ENCODE data around the gene CDH11. TPM values are rescaled to one million over a fixed set of nuclear protein-coding genes. Genes with fewer than 3 reads are reported as not detected.

Gene CDH11
- total RNA-seq, 2 experiments from 2014 or later: not detected

- Histone ChIP-seq H3K4me2 (ENCODE audit: low read length) (no peak overlapping the region), H3K4me3 (ENCODE audit: low read depth, low read length, poor library complexity, severe bottlenecking) (no peak overlapping the region), H4K20me1 (ENCODE audit: insufficient read depth, low read length) (no peaks in the 10 kb centered on the region), H3K4me1 (ENCODE audit: insufficient read depth, low read length, poor library complexity, severe bottlenecking) (no peaks in the 10 kb centered on the region), H3K9me3 (ENCODE audit: low read length) (no peaks in the 10 kb centered on the region), H3K9me2 (ENCODE audit: insufficient read depth, low read length) (no peaks in the 10 kb centered on the region), H2AFZ (ENCODE audit: low read length) (no peak overlapping the region), H3K27ac (ENCODE audit: low read depth, low read length, poor library complexity, severe bottlenecking) (no peak overlapping the region), H3K79me2 (ENCODE audit: insufficient read depth, low read depth, low read length) (no peaks in the 10 kb centered on the region), H3K36me3 (ENCODE audit: insufficient read depth, low read length) (no peaks in the 10 kb centered on the region)
- CTCF ChIA-PET (ENCODE audit: unreplicated experiment): no interaction called here
- no peak for DNase-seq (ENCODE audit: low spot score)
- no TSS peak for BruUV-seq (replicated peaks)
- POLR2A ChIA-PET: interaction anchor here (0.8 kb wide), 1 partner anchor 272 kb away, joined by 3 read pairs; no protein-coding TSS in a partner anchor
- intact Hi-C loops (cut with micrococcal nuclease; ENCODE audit: unreplicated experiment): loop anchor here (10.0 kb wide), 1 partner anchor 50 kb away; no protein-coding TSS in a partner anchor
- TF ChIP-seq EZH2phosphoT487 (IDR thresholded peaks at IDR 0.05; ENCODE audit: borderline replicate concordance, low read depth, low read length): no peak
Observed at GRCh38 chr16:65044873-65045272, 77.0 kb downstream of the CDH11 start.

- H3K9me2 ChIP-seq (ENCODE audit: insufficient read depth, low read length): no peaks in the 10 kb centered on the region
- no peak overlapping the region for H3K4me2 ChIP-seq (ENCODE audit: low read length)
- intact Hi-C loops (cut with micrococcal nuclease; ENCODE audit: unreplicated experiment): loop anchor here (10.0 kb wide), 1 partner anchor 49 kb away; no protein-coding TSS in a partner anchor
- no peaks in the 10 kb centered on the region for H3K79me2 ChIP-seq (ENCODE audit: insufficient read depth, low read depth, low read length)
- no peaks in the 10 kb centered on the region for H4K20me1 ChIP-seq (ENCODE audit: insufficient read depth, low read length)
- no peaks in the 10 kb centered on the region for H3K36me3 ChIP-seq (ENCODE audit: insufficient read depth, low read length)
- no TSS peak for BruUV-seq (replicated peaks)
- TF ChIP-seq CTCF (conservative IDR thresholded peaks at IDR 0.05; ENCODE audit: low read length) (no peak), EZH2phosphoT487 (IDR thresholded peaks at IDR 0.05; ENCODE audit: borderline replicate concordance, low read depth, low read length) (no peak)
- no peak overlapping the region for H2AFZ ChIP-seq (ENCODE audit: low read length)
- no peak overlapping the region for H3K4me3 ChIP-seq (ENCODE audit: low read depth, low read length, poor library complexity, severe bottlenecking)
- H3K4me1 ChIP-seq (ENCODE audit: insufficient read depth, low read length, poor library complexity, severe bottlenecking): no peaks in the 10 kb centered on the region
- ChIA-PET POLR2A (no interaction called here), CTCF (ENCODE audit: unreplicated experiment) (no interaction called here)
- H3K27ac ChIP-seq (ENCODE audit: low read depth, low read length, poor library complexity, severe bottlenecking): no peak overlapping the region
- no peak for DNase-seq (ENCODE audit: low spot score)
- no peaks in the 10 kb centered on the region for H3K9me3 ChIP-seq (ENCODE audit: low read length)
Observed at GRCh38 chr16:65044026-65044425, 77.8 kb downstream of the CDH11 start.

- ChIA-PET CTCF (ENCODE audit: unreplicated experiment) (no interaction called here), POLR2A (no interaction called here)
- no peak overlapping the region for H2AFZ ChIP-seq (ENCODE audit: low read length)
- no peak for DNase-seq (ENCODE audit: low spot score)
- no TSS peak for BruUV-seq (replicated peaks)
- H3K4me2 ChIP-seq (ENCODE audit: low read length): no peak overlapping the region
- intact Hi-C loops (cut with micrococcal nuclease; ENCODE audit: unreplicated experiment): loop anchor here (10.0 kb wide), 1 partner anchor 48 kb away; no protein-coding TSS in a partner anchor
- H3K36me3 ChIP-seq (ENCODE audit: insufficient read depth, low read length): no peaks in the 10 kb centered on the region
- H3K4me3 ChIP-seq (ENCODE audit: low read depth, low read length, poor library complexity, severe bottlenecking): no peak overlapping the region
- H3K9me3 ChIP-seq (ENCODE audit: low read length): no peaks in the 10 kb centered on the region
- no peak for TF ChIP-seq EZH2phosphoT487 (IDR thresholded peaks at IDR 0.05; ENCODE audit: borderline replicate concordance, low read depth, low read length)
- TF ChIP-seq CTCF (conservative IDR thresholded peaks at IDR 0.05; ENCODE audit: low read length): no peak
- no peaks in the 10 kb centered on the region for H3K9me2 ChIP-seq (ENCODE audit: insufficient read depth, low read length)
- no peaks in the 10 kb centered on the region for H3K4me1 ChIP-seq (ENCODE audit: insufficient read depth, low read length, poor library complexity, severe bottlenecking)
- no peaks in the 10 kb centered on the region for H4K20me1 ChIP-seq (ENCODE audit: insufficient read depth, low read length)
- no peak overlapping the region for H3K27ac ChIP-seq (ENCODE audit: low read depth, low read length, poor library complexity, severe bottlenecking)
- no peaks in the 10 kb centered on the region for H3K79me2 ChIP-seq (ENCODE audit: insufficient read depth, low read depth, low read length)
Observed at GRCh38 chr16:65042438-65043365, 79.2 kb downstream of the CDH11 start.

All from OCI-LY7 (cell line).